Progenitor cell of endocrine pancreas (in vitro differentiated cells): ENCODE results near the gene THRB. TPM values are rescaled to one million over a fixed set of nuclear protein-coding genes. Genes with fewer than 3 reads are reported as not detected.

Experiments
- DNase-seq: peaks from one replicate; pipeline ENCODE4 v3.0.0; 2021; ENCODE audit warnings: low spot score; ENCODE audit not compliant: unreplicated experiment
- H3K27ac Mint-ChIP-seq: 2 replicates; pipeline ENCODE4 v1.8.0; 2021; ENCODE audit warnings: mild to moderate bottlenecking, moderate library complexity, mixed read lengths
- H3K27me3 Mint-ChIP-seq: 2 replicates; pipeline ENCODE4 v1.8.0; 2021; ENCODE audit warnings: mixed read lengths
- H3K36me3 Mint-ChIP-seq: 2 replicates; pipeline ENCODE4 v1.8.0; 2022; ENCODE audit warnings: mixed read lengths; ENCODE audit not compliant: insufficient read depth
- H3K4me1 Mint-ChIP-seq: 2 replicates; pipeline ENCODE4 v1.8.0; 2021; ENCODE audit warnings: low read depth, mixed read lengths
- H3K4me3 Mint-ChIP-seq: 2 replicates; pipeline ENCODE4 v1.8.0; 2021; ENCODE audit warnings: low read depth, mild to moderate bottlenecking, moderate library complexity, mixed read lengths
- H3K9me3 Mint-ChIP-seq: 2 replicates; pipeline ENCODE4 v1.8.0; 2021; ENCODE audit warnings: low read depth, mixed read lengths
- total RNA-seq: library from RNA; stranded (reverse); gene quantifications from 2 replicates; pipeline ENCODE4 v1.2.1, GENCODE V29; 2021
- TF ChIP-seq, protein P1 (sequence below): fragments of 200-600 bp; sonication (generic); IDR thresholded peaks from one replicate; pipeline ENCODE4 v1.5.0; 2021; ENCODE audit warnings: antibody characterized with exemption, mild to moderate bottlenecking; ENCODE audit not compliant: unreplicated experiment

THRB gene
- total RNA-seq, 1 donor from 2014 or later = 19.7 TPM

- peaks cover 3% of the 10 kb centered on the region for H3K36me3 Mint-ChIP-seq
- DNase-seq = no peak
- H3K9me3 Mint-ChIP-seq = no peaks in the 10 kb centered on the region
- peak overlapping the region; percentile 54 for H3K27ac Mint-ChIP-seq
- TF ChIP-seq, protein P1, sequence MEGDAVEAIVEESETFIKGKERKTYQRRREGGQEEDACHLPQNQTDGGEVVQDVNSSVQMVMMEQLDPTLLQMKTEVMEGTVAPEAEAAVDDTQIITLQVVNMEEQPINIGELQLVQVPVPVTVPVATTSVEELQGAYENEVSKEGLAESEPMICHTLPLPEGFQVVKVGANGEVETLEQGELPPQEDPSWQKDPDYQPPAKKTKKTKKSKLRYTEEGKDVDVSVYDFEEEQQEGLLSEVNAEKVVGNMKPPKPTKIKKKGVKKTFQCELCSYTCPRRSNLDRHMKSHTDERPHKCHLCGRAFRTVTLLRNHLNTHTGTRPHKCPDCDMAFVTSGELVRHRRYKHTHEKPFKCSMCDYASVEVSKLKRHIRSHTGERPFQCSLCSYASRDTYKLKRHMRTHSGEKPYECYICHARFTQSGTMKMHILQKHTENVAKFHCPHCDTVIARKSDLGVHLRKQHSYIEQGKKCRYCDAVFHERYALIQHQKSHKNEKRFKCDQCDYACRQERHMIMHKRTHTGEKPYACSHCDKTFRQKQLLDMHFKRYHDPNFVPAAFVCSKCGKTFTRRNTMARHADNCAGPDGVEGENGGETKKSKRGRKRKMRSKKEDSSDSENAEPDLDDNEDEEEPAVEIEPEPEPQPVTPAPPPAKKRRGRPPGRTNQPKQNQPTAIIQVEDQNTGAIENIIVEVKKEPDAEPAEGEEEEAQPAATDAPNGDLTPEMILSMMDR = no peak
- peak overlapping the region; percentile 1 for H3K4me3 Mint-ChIP-seq
- peaks cover 36% of the 10 kb centered on the region for H3K4me1 Mint-ChIP-seq
- peaks cover 12% of the 10 kb centered on the region for H3K27me3 Mint-ChIP-seq
These were observed 43.1 kb downstream of the THRB start for GRCh38 chr3:24451461-24452099.

DNA sequence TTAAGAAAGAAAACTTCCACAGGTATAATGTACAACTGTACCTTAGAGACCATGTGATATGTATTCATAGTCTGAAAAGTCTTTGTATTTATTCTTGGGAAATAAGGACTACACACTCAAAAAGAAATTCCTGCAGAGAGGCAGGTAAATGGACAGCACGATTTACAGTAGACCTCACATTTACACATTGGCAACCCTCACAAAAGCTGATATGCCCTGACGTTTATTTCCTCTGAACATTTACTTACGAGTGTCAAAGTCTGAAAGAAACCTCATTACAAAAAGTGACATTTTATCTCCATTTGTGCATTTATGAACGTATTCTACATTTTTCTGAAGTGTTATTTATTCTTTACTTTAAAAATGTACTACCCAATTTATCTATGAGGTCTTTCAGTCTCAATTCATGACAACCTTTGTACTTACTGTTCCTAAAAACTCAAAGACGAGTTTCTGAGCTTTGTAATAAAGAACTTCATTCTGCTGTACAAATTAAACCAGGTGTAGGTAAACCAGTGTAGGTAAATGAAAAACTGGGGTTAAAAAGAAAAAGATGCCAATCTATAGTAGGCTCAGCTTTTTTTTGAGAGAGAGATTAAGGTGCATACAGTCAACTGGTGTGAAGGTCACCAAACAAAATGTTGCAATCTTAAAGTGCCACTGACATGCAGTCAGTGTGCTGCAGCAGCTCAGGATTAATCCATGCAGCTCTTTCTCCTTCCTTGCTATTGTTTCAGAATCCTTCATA is 44.3 kb downstream of the THRB start:
- TF ChIP-seq, protein P1 = no peak
- Mint-ChIP-seq H3K36me3 (peaks cover 3% of the 10 kb centered on the region), H3K27me3 (peaks cover 16% of the 10 kb centered on the region), H3K27ac (no peak overlapping the region), H3K9me3 (no peaks in the 10 kb centered on the region), H3K4me1 (peaks cover 39% of the 10 kb centered on the region), H3K4me3 (no peak overlapping the region)
- DNase-seq = no peak

DNA sequence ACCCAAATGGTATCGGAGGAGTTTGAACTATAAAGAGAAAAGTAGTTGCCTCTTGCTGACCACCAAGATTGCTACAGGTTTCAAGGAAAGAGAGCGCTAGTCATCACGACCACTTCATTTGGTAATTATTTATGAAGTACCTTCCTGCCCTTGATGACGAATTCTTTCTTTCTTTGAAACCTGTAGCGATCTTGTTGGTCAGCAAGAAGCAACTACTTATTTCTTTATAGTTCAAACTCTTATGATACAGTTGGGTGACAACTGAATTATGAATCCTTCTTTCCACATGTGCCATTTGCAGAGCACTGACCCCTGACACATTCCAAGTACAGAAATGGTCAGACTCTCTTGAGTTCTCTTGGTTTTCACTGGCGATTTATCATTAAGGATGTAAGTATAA is 46.8 kb downstream of the THRB start:
- no peak for DNase-seq
- Mint-ChIP-seq H3K36me3 (no peaks in the 10 kb centered on the region), H3K4me1 (peaks cover 37% of the 10 kb centered on the region), H3K27ac (no peak overlapping the region), H3K4me3 (no peak overlapping the region), H3K9me3 (no peaks in the 10 kb centered on the region), H3K27me3 (peaks cover 10% of the 10 kb centered on the region)
- TF ChIP-seq, protein P1 = no peak

DNA sequence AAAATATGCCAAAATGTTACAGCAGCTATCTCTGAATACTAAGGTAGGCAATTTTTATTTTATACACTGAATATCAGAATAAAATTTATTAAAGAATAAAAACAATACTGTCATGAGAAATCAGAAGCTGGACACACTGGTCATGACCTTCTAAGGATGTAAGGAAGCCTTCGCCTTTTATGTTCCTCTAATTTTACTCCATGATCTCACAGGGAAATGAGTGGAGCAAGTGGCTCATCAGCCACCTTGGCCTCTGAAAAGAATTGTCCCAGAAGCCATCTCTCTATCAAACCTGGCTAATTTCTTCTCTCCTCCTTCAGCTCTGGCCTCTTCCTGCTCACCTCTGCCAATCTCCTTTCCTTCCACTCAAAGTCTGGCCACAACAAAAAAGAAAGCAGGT is 48.6 kb downstream of the THRB start:
- TF ChIP-seq, protein P1 = no peak
- Mint-ChIP-seq H3K4me3 (no peak overlapping the region), H3K36me3 (no peaks in the 10 kb centered on the region), H3K27ac (no peak overlapping the region), H3K9me3 (no peaks in the 10 kb centered on the region), H3K4me1 (peaks cover 27% of the 10 kb centered on the region), H3K27me3 (peaks cover 9% of the 10 kb centered on the region)
- DNase-seq = no peak

DNA sequence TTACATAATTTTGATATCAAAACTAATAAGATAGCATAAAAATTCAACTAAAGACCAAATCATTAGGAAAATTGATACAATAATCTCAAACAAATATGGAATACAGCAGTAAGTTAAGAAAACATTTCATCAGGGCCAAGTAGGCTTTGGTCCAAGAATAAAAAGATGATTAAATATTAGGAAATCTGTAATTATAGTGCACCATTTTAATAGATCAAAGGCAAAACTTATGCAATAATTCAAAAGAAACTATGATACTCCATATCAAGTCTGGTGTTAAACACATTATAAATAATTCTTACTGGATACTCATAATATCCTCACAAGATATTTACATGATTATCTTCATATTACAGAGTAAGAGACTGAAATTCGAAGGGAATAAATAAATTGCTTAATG is 51.2 kb downstream of the THRB start:
- DNase-seq = no peak
- Mint-ChIP-seq H3K4me1 (peaks cover 10% of the 10 kb centered on the region), H3K27ac (no peak overlapping the region), H3K4me3 (no peak overlapping the region), H3K27me3 (peaks cover 8% of the 10 kb centered on the region), H3K9me3 (no peaks in the 10 kb centered on the region), H3K36me3 (no peaks in the 10 kb centered on the region)
- TF ChIP-seq, protein P1 = no peak
